Stimulated activated CD8-positive, alpha-beta memory T cell treated with anti-CD3 and anti-CD28 coated beads, Interleukin-4, amount 100 ng/mL, for 4 hours (primary cell): ENCODE results near the gene MICAL3.

Source experiments
- DNase-seq, 2 donors: peaks; one replicate each; pipeline ENCODE4 v3.0.0-alpha.2; 2020; ENCODE audit warnings: low read depth in 2 of 2, low spot score in 1 of 2

The MICAL3 gene

DNA sequence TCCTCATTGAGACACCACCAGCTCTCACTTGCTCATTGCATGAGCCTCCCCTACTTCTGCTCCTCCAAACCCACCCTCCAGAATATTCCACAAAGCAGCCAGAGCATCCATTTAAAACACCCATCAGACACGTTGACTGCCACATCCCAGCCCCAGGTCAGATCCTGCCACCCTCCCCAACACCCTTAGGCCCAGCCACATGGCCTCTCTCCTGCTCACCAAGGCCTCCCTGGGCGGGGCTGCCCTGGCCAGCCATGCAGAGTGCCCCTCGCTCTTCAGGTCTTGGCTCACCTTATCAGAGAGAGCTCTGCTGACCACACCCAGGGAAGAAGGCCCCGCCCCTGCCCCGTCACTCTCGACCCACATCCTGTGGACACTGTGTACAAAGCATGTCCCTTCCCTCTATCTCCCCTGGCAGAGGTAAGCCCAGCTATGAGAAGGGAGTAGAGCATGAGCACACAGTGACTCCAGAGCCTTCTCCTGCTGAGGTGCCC is 106.8 kb downstream of the MICAL3 start:
- no peak for DNase-seq

DNA sequence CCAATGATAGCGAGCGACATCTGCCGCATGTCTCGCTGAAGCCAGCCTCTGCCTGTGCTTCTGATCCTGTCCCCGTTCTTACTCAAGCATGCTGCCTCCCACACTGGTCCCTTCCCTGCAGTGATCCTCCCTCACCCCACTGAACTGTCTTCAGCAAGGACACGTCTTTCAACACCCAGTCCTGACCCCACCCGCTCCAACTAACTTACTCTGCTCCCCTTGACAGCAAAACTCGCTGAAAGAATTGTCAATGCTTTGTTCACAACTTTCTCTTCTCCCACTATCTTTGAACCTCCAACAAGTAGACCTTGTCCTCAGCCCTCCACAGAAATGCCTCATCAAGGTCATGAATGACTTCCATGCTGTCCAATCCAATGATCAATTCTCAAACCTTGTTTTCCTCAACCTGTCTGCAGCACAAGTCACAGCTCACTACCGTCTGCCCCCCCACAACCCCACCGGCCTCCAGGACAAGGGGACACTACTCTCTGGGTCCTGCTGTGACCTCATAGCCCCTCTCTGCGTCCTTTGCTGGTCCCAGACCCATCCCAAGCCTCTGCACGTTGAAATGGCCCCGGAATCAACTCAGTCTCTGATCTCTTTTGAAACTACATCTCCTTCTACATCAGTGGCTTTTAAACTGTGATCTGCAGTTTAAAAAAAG is 108.0 kb downstream of the MICAL3 start:
- no peak for DNase-seq

- DNase-seq, result no peak
Measured at GRCh38 chr22:17915676-17916075, 108.7 kb downstream of the MICAL3 start.

GRCh38 chr22:17915188-17915587 is 109.2 kb downstream of the MICAL3 start:
- DNase-seq, result no peak

DNA sequence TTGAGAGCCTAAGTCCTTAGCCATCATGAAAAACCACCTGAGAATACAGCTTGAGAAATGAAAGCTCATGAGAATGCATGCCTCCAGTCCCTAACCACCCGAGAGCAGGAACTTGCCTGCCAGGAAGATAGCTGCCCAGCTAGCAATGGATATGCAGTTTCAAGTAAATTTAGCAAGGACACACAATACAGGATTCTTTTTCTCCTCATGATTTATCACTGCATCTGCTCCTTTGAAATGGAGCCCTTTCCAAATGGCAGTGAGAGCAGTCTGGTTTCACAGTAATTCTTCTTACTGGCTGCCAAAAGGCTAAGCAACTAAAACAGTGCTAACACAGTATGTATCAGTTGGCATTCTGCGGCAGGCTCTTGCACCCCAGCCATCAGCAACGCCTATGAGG is 109.9 kb downstream of the MICAL3 start:
- no peak for DNase-seq

DNA sequence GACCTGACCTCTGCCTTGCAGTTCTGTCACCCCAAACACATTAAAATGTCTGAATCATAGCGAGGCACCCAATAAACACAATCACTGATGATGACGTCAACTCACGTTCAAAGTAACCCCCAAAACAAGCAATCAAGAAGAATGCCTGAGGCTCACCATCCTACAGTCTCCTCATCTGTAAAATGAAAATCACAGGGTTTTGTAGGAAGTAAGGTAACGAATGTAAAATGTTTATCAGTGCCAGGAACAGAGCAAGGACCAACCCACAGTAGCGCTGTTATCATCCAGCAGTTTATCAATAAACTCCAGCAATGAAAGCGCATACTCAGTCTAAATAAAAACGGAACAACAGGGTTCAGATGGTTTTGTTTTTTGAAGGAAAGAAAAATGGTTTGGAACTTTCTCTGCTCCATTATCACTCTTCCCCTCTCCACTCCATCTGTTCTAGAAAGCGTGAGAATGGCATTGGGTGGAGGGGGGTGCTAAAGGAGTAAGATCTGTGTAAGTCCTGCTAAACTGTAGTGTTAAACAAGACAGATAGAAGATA is 110.5 kb downstream of the MICAL3 start:
- DNase-seq, result no peak

- no peak for DNase-seq
Measured at GRCh38 chr22:17912945-17913721, 111.2 kb downstream of the MICAL3 start.

GRCh38 chr22:17911887-17912286 is 112.5 kb downstream of the MICAL3 start:
- no peak for DNase-seq

DNA sequence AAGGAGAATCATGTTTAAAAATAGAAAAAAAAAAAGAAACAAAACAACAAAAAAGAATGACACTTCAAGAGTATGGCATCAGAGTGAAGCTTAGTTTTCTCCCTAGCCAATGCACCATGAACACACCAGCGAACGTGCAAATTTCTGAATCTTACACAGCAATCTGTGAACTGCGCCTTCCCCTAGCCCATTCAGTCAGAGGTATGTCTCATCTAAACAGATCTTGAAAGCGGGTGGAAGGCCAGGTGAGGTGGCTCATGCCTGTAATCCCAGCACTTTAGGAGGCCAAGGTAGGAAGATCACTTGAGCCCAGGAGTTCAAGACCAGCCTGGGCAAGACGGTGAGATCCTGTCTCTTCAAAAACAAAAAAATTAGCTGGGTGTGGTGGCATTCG is 113.1 kb downstream of the MICAL3 start:
- no peak for DNase-seq

DNA sequence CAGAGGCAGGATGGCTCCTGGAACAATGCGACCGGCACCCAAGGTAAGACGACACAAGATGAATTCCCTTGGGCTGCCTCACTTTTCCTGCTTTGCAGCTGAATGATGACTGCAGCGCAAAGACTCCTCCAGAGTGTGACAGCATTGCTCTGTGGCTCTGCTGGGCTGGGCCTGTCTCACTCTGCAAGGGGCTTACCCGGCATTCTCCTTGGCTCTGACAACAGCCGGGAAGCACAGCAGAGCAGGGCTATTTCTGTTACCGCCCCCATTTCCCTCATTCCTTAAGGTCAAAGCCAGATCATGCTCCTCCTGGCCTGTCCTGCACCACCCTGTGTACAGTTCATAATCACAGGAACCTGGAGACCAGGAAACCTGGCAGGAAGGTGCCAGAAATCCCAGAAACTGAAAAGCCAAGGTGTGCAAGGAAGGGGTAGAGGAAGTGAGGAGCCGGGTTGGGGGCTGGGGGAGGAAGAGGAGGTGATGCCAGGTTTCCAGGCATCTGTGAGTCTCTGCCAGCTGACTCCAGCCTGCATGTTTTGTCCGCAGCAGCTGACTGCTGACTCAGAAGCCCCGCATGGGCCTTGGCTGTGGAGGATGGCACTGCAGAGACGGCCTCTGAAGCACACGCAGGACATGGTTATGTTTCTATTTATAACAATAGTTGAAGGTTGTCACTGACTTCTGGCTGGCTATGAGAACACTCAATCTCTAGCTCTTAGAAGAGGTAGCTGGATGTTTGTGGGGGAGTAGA is 113.6 kb downstream of the MICAL3 start:
- DNase-seq, result no peak

GRCh38 chr22:17907748-17908051 is 116.7 kb downstream of the MICAL3 start:
- DNase-seq, result no peak

- no peak for DNase-seq
Measured at GRCh38 chr22:17906978-17907747, 117.2 kb downstream of the MICAL3 start.

DNA sequence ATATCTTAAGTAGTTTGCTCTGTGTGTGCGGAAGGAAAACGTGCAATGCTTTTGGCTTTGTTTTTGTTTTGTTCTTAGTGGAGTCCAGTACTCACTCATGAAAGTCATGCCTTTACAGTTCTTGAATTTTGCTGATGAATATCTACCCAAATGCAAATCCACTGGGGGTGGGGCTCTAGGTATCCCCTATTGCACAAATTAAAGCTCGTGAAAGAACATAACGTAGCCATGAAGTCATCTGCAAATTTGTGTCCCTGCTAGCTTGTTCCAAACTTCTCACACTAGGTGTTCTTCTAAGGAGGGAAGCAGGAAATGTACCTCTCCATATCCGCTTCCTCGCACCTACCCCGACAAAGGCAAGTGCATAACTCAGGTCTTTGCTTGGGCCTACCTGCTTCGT is 118.9 kb downstream of the MICAL3 start:
- DNase-seq, result no peak

- no peak for DNase-seq
Measured at GRCh38 chr22:17903564-17904295, 120.6 kb downstream of the MICAL3 start.

DNA sequence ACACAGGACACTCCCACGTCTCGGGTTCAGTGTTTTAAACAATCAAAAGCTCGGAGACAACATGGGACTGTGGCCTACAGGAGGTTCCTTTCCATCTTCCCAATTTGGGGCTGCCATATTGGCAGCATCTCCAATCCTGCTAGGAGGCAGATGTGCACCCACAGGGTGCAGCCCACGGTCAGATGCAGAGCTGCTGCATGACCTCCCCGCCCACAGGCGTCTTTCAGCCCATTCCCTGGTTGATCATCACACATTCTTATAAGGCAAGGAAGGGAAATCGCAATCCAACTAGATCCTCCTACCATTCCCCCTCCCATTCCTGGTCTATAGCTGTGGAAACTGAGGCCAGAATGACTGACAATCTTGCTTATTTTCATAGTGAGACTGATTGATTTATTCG is 121.4 kb downstream of the MICAL3 start:
- no peak for DNase-seq

- no peak for DNase-seq
Measured at GRCh38 chr22:17898375-17898774, 126.0 kb downstream of the MICAL3 start.

GRCh38 chr22:17897858-17898257 is 126.5 kb downstream of the MICAL3 start:
- no peak for DNase-seq

DNA sequence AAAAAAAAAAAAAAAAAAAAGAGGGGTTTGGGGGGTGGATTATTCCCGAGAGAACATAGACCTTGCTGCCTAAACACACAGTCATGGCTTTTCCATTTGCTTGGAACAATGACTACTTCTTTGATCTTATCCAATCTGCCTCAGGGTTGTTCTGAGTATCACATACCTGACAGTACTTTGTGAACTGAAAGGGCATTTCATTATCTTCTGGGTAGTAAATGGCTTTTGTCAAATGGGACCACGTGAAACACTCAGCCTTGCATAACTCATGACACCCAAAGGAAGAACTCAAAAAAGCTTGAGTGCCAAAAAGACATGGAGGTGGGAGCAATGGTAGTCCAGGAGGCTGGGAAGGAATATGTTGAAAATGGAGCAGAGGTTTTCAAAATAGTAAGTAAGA is 126.9 kb downstream of the MICAL3 start:
- DNase-seq, result no peak

DNA sequence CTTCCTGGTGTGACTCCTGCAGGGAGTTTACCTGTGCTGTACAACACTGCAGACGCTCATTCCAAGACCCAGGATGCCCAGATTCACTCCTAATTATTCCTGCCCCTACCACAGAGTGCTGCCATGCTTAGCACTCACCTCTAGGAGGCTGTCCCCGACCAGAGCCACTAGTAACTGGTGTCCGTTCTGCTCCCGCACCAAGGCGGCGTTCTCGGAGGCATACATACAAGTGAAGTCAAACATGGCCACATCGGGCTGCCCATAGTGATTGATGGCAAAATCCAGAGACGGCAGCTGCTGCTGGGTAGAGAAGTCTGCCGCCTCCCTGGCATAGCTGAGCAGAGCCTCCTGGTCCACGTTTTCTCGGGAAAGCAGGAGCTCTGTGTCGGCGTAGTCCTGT is 127.8 kb downstream of the MICAL3 start:
- DNase-seq, result no peak

GRCh38 chr22:17893900-17894535 is 130.3 kb downstream of the MICAL3 start:
- DNase-seq, result no peak
